ENCODE results near the gene PCID2. TPM values are rescaled to one million over a fixed set of nuclear protein-coding genes. Genes with fewer than 3 reads are reported as not detected.

The PCID2 gene
- total RNA-seq, 1 donor from 2014 or later, result 99.6 TPM

GRCh38 chr13:113144255-113144629, 64.2 kb downstream of the PCID2 start:
- Histone ChIP-seq H3K4me3 (no peak overlapping the region), H3F3A (ENCODE audit: low read depth) (no peaks in the 10 kb centered on the region), H3K27ac (no peak overlapping the region), H4K20me1 (ENCODE audit: low read depth) (no peaks in the 10 kb centered on the region), H3K27me3 (no peaks in the 10 kb centered on the region), H3K79me2 (ENCODE audit: low read depth) (no peaks in the 10 kb centered on the region), H3K4me2 (no peak overlapping the region), H2AFZ (replicated peaks) (no peak overlapping the region), H3K9me3 (ENCODE audit: low read depth) (no peaks in the 10 kb centered on the region), H3K9ac (no peak overlapping the region), H3K36me3 (no peaks in the 10 kb centered on the region), H3K4me1 (peaks cover 13% of the 10 kb centered on the region)
- Mint-ChIP-seq H3K9me3 (no peaks in the 10 kb centered on the region), H3K4me1 (peaks cover 4% of the 10 kb centered on the region), H3K4me3 (no peak overlapping the region), H3K36me3 (no peaks in the 10 kb centered on the region), H3K27me3 (ENCODE audit: insufficient read depth, low read depth) (peaks cover 4% of the 10 kb centered on the region), H3K27ac (no peak overlapping the region)
- DNase-seq (ENCODE audit: low spot score), result no peak
- TF ChIP-seq, protein P1, sequence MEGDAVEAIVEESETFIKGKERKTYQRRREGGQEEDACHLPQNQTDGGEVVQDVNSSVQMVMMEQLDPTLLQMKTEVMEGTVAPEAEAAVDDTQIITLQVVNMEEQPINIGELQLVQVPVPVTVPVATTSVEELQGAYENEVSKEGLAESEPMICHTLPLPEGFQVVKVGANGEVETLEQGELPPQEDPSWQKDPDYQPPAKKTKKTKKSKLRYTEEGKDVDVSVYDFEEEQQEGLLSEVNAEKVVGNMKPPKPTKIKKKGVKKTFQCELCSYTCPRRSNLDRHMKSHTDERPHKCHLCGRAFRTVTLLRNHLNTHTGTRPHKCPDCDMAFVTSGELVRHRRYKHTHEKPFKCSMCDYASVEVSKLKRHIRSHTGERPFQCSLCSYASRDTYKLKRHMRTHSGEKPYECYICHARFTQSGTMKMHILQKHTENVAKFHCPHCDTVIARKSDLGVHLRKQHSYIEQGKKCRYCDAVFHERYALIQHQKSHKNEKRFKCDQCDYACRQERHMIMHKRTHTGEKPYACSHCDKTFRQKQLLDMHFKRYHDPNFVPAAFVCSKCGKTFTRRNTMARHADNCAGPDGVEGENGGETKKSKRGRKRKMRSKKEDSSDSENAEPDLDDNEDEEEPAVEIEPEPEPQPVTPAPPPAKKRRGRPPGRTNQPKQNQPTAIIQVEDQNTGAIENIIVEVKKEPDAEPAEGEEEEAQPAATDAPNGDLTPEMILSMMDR (IDR thresholded peaks at IDR 0.05), result no peak

- H3K4me2 ChIP-seq, result no peak overlapping the region
- DNase-seq (ENCODE audit: low spot score), result no peak
These were observed 64.8 kb downstream of the PCID2 start for GRCh38 chr13:113143466-113144254.

DNA sequence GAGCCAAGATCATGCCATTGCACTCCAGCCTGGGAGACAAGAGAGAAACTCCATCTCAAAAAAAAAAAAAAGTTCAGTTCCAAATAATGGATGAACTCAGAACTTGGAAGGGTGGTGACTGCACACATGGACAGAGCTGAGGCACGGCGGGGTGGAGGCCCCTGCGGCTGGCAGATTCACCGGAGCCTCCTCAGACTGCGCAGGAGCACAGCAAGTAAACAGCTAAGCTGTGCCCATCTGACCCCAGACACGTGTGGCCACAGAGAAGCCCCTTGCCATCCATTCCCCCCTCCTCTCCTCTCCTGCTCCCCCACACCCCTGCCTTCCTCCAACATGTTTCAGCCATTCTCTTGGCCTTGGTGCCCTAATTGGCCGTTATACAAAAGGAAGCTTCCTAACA, 65.6 kb downstream of the PCID2 start:
- H3K9ac ChIP-seq, result no peak overlapping the region
- no peaks in the 10 kb centered on the region for H3K36me3 ChIP-seq
- no peaks in the 10 kb centered on the region for H3K36me3 Mint-ChIP-seq
- H3K27me3 Mint-ChIP-seq (ENCODE audit: insufficient read depth, low read depth), result peaks cover 4% of the 10 kb centered on the region
- H3K9me3 Mint-ChIP-seq, result no peaks in the 10 kb centered on the region
- H3K9me3 ChIP-seq (ENCODE audit: low read depth), result no peaks in the 10 kb centered on the region
- no peaks in the 10 kb centered on the region for H3K27me3 ChIP-seq
- H3K4me3 Mint-ChIP-seq, result no peak overlapping the region
- H3F3A ChIP-seq (ENCODE audit: low read depth), result peaks cover 9% of the 10 kb centered on the region
- peaks cover 4% of the 10 kb centered on the region for H3K4me1 Mint-ChIP-seq
- H4K20me1 ChIP-seq (ENCODE audit: low read depth), result no peaks in the 10 kb centered on the region
- H3K79me2 ChIP-seq (ENCODE audit: low read depth), result no peaks in the 10 kb centered on the region
- H3K4me1 ChIP-seq, result peaks cover 22% of the 10 kb centered on the region
- H3K4me3 ChIP-seq, result no peak overlapping the region
- no peak for DNase-seq (ENCODE audit: low spot score)
- TF ChIP-seq EZH2phosphoT487 (IDR thresholded peaks at IDR 0.05), result no peak
- H2AFZ ChIP-seq (replicated peaks), result no peak overlapping the region
- no peak overlapping the region for H3K27ac Mint-ChIP-seq
- no peak overlapping the region for H3K4me2 ChIP-seq
- no peak overlapping the region for H3K27ac ChIP-seq

More at GRCh38 chr13:113143466-113144254, 64.8 kb downstream of the PCID2 start:
- Histone ChIP-seq H3K9me3 (ENCODE audit: low read depth) (no peaks in the 10 kb centered on the region), H2AFZ (replicated peaks) (no peak overlapping the region), H3K27ac (no peak overlapping the region), H3K36me3 (no peaks in the 10 kb centered on the region), H3F3A (ENCODE audit: low read depth) (peaks cover 1% of the 10 kb centered on the region), H3K4me3 (no peak overlapping the region), H3K4me1 (peaks cover 14% of the 10 kb centered on the region), H3K79me2 (ENCODE audit: low read depth) (no peaks in the 10 kb centered on the region), H3K27me3 (no peaks in the 10 kb centered on the region), H4K20me1 (ENCODE audit: low read depth) (no peaks in the 10 kb centered on the region), H3K9ac (no peak overlapping the region)
- peaks cover 4% of the 10 kb centered on the region for H3K27me3 Mint-ChIP-seq (ENCODE audit: insufficient read depth, low read depth)
- no peaks in the 10 kb centered on the region for H3K36me3 Mint-ChIP-seq
- H3K9me3 Mint-ChIP-seq, result no peaks in the 10 kb centered on the region
- TF ChIP-seq, protein P1 (IDR thresholded peaks at IDR 0.05), result no peak
- no peak for TF ChIP-seq EZH2 (IDR thresholded peaks at IDR 0.05)
- no peak overlapping the region for H3K27ac Mint-ChIP-seq
- no peak overlapping the region for H3K4me3 Mint-ChIP-seq
- peaks cover 4% of the 10 kb centered on the region for H3K4me1 Mint-ChIP-seq

DNA sequence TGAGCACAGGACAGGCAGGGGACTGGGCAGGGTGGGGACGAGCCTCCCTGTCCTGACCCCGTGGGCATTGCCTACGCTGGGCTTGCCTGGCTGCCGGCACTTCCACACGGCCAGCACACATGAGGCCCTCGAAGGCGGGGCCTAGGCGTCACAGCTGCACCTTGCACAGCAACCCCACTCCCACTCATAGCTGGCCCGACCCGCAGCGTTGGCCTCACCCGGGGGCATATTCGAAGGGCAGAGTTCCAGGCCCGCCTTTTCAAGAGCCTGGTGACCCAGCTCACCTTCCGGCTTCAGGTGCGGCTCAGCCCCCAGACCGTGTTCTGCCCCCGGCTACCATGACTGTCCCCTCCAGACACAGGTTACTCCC, 66.9 kb downstream of the PCID2 start:
- Mint-ChIP-seq H3K4me3 (no peak overlapping the region), H3K9me3 (no peaks in the 10 kb centered on the region), H3K4me1 (peaks cover 4% of the 10 kb centered on the region), H3K36me3 (no peaks in the 10 kb centered on the region), H3K27ac (no peak overlapping the region), H3K27me3 (ENCODE audit: insufficient read depth, low read depth) (peaks cover 4% of the 10 kb centered on the region)
- H3K4me2 ChIP-seq, result no peak overlapping the region
- H3K4me1 ChIP-seq, result peaks cover 32% of the 10 kb centered on the region
- H3F3A ChIP-seq (ENCODE audit: low read depth), result peaks cover 20% of the 10 kb centered on the region
- H3K9ac ChIP-seq, result no peak overlapping the region
- no peak for DNase-seq (ENCODE audit: low spot score)
- H2AFZ ChIP-seq (replicated peaks), result no peak overlapping the region
- no peak overlapping the region for H3K4me3 ChIP-seq
- no peaks in the 10 kb centered on the region for H3K36me3 ChIP-seq
- no peak overlapping the region for H3K27ac ChIP-seq
- H3K79me2 ChIP-seq (ENCODE audit: low read depth), result no peaks in the 10 kb centered on the region
- H3K9me3 ChIP-seq (ENCODE audit: low read depth), result no peaks in the 10 kb centered on the region
- TF ChIP-seq EZH2 (IDR thresholded peaks at IDR 0.05), result no peak
- TF ChIP-seq EZH2phosphoT487 (IDR thresholded peaks at IDR 0.05), result no peak
- TF ChIP-seq, protein P1 (IDR thresholded peaks at IDR 0.05), result no peak
- H4K20me1 ChIP-seq (ENCODE audit: low read depth), result no peaks in the 10 kb centered on the region
- H3K27me3 ChIP-seq, result no peaks in the 10 kb centered on the region
